GM18508 (cell line): ENCODE data around the gene AGPAT1.
"Not testable (repeated sequence)": the region's sequence is repeated elsewhere in the genome, so short reads cannot be mapped to it uniquely, and the experiment has no call there.

Source experiments
- ATAC-seq: cut with Tn5 transposase; IDR thresholded peaks from one replicate; pipeline ENCODE4 v1.9.1; 2021; ENCODE audit warnings: moderate number of reproducible peaks; ENCODE audit not compliant: insufficient read depth, unreplicated experiment

Gene AGPAT1

GRCh38 chr6:32175711-32176475 is at the start of gene AGPAT1:
Gene AGPAT1, minus strand, starts transcription at chr6:32176084. Its CDS starts 4,588 bp downstream, at chr6:32171496.
- no peak for ATAC-seq

- ATAC-seq: no peak
These were observed 48.8 kb upstream of the AGPAT1 start for GRCh38 chr6:32224696-32225095.

- ATAC-seq: no peak
These were observed 47.7 kb upstream of the AGPAT1 start, which contains the start of gene NOTCH4 for GRCh38 chr6:32223258-32224235. Gene NOTCH4, minus strand, starts transcription at chr6:32224067. Its CDS starts 139 bp downstream, at chr6:32223928.

GRCh38 chr6:32222333-32223230 is 46.7 kb upstream of the AGPAT1 start:
- ATAC-seq: no peak

- no peak for ATAC-seq
These were observed 44.1 kb upstream of the AGPAT1 start for GRCh38 chr6:32220021-32220420.

- no peak for ATAC-seq
These were observed 42.3 kb upstream of the AGPAT1 start for GRCh38 chr6:32218167-32218566.

GRCh38 chr6:32216998-32217397 is 41.1 kb upstream of the AGPAT1 start:
- no peak for ATAC-seq

- ATAC-seq: no peak
These were observed 40.4 kb upstream of the AGPAT1 start for GRCh38 chr6:32216285-32216684.

GRCh38 chr6:32215617-32216016 is 39.7 kb upstream of the AGPAT1 start:
- ATAC-seq: no peak

GRCh38 chr6:32214126-32214525 is 38.2 kb upstream of the AGPAT1 start:
- ATAC-seq: no peak

GRCh38 chr6:32213649-32214048 is 37.8 kb upstream of the AGPAT1 start:
- no peak for ATAC-seq

GRCh38 chr6:32212076-32212760 is 36.3 kb upstream of the AGPAT1 start:
- ATAC-seq: no peak

GRCh38 chr6:32211432-32211831 is 35.5 kb upstream of the AGPAT1 start:
- not testable (repeated sequence) for ATAC-seq

GRCh38 chr6:32210191-32210601 is 34.3 kb upstream of the AGPAT1 start:
- no peak for ATAC-seq

- no peak for ATAC-seq
These were observed 33.1 kb upstream of the AGPAT1 start for GRCh38 chr6:32208996-32209395.

GRCh38 chr6:32204268-32204715 is 28.4 kb upstream of the AGPAT1 start:
- no peak for ATAC-seq

- ATAC-seq: no peak
These were observed 27.8 kb upstream of the AGPAT1 start for GRCh38 chr6:32203426-32204267.

GRCh38 chr6:32202186-32202585 is 26.3 kb upstream of the AGPAT1 start:
- no peak for ATAC-seq
